GM19372 (cell line): ENCODE results near the gene SLC39A11.
A peak's percentile ranks its signal among the peaks of the same experiment; 100 is the strongest.
"Not testable (repeated sequence)": the region's sequence is repeated elsewhere in the genome, so short reads cannot be mapped to it uniquely, and the experiment has no call there.

Experiments
- ATAC-seq: cut with Tn5 transposase; IDR thresholded peaks from one replicate; pipeline ENCODE4 v1.9.1; 2021; ENCODE audit warnings: mild to moderate bottlenecking, low read depth, moderate library complexity; ENCODE audit not compliant: unreplicated experiment

Gene SLC39A11

GRCh38 chr17:73092523-73093135 lies at the start of gene SLC39A11:
TSS of gene SLC39A11 (minus strand) at chr17:73092688. CDS start at chr17:73088764, 3,924 bp downstream.
- peak; percentile 98 for ATAC-seq

- no peak for ATAC-seq
Observed at GRCh38 chr17:73141411-73141810, 48.9 kb upstream of the SLC39A11 start.

GRCh38 chr17:73140566-73140965 lies 48.1 kb upstream of the SLC39A11 start:
- no peak for ATAC-seq

- ATAC-seq, result no peak
Observed at GRCh38 chr17:73139296-73139695, 46.8 kb upstream of the SLC39A11 start.

GRCh38 chr17:73138541-73139138 lies 46.2 kb upstream of the SLC39A11 start:
- ATAC-seq, result no peak

- no peak for ATAC-seq
Observed at GRCh38 chr17:73137376-73137775, 44.9 kb upstream of the SLC39A11 start.

- no peak for ATAC-seq
Observed at GRCh38 chr17:73135766-73136165, 43.3 kb upstream of the SLC39A11 start.

- no peak for ATAC-seq
Observed at GRCh38 chr17:73133911-73134649, 41.6 kb upstream of the SLC39A11 start.

GRCh38 chr17:73132085-73132492 lies 39.6 kb upstream of the SLC39A11 start:
- no peak for ATAC-seq

GRCh38 chr17:73131439-73131838 lies 39.0 kb upstream of the SLC39A11 start:
- not testable (repeated sequence) for ATAC-seq

- no peak for ATAC-seq
Observed at GRCh38 chr17:73130977-73131376, 38.5 kb upstream of the SLC39A11 start.

GRCh38 chr17:73128496-73128895 lies 36.0 kb upstream of the SLC39A11 start:
- no peak for ATAC-seq

GRCh38 chr17:73126716-73127473 lies 34.4 kb upstream of the SLC39A11 start:
- ATAC-seq, result no peak

- no peak for ATAC-seq
Observed at GRCh38 chr17:73123606-73124320, 31.3 kb upstream of the SLC39A11 start.

- no peak for ATAC-seq
Observed at GRCh38 chr17:73122953-73123605, 30.6 kb upstream of the SLC39A11 start.

GRCh38 chr17:73121506-73121905 lies 29.0 kb upstream of the SLC39A11 start:
- no peak for ATAC-seq

- ATAC-seq, result no peak
Observed at GRCh38 chr17:73119631-73120030, 27.1 kb upstream of the SLC39A11 start.

GRCh38 chr17:73118951-73119391 lies 26.5 kb upstream of the SLC39A11 start:
- no peak for ATAC-seq

- ATAC-seq, result no peak
Observed at GRCh38 chr17:73118139-73118538, 25.7 kb upstream of the SLC39A11 start.

- no peak for ATAC-seq
Observed at GRCh38 chr17:73112246-73112645, 19.8 kb upstream of the SLC39A11 start.
